ENCODE measurements around the gene CNPY1.
A peak's percentile ranks its signal among the peaks of the same experiment; 100 is the strongest.

CNPY1 gene

GRCh38 chr7:155585951-155586350 is 39.6 kb upstream of the CNPY1 start:
- peaks cover 6% of the 10 kb centered on the region for H3K27me3 ChIP-seq (ENCODE audit: control insufficient read depth, insufficient read depth, low read length)
- no peak overlapping the region for H3K4me3 ChIP-seq (ENCODE audit: low read length)
- no peaks in the 10 kb centered on the region for H3K9me3 ChIP-seq (ENCODE audit: control insufficient read depth, low read length)
- no peaks in the 10 kb centered on the region for H3K36me3 ChIP-seq (ENCODE audit: control insufficient read depth, insufficient read depth, low read length)
- peaks cover 18% of the 10 kb centered on the region for H3K4me1 ChIP-seq (ENCODE audit: control insufficient read depth, insufficient read depth, low read length)
- no peak overlapping the region for H3K9ac ChIP-seq (ENCODE audit: low read length)

GRCh38 chr7:155585532-155585895 is 39.2 kb upstream of the CNPY1 start:
- Histone ChIP-seq H3K4me1 (ENCODE audit: control insufficient read depth, insufficient read depth, low read length) (peaks cover 14% of the 10 kb centered on the region), H3K4me3 (ENCODE audit: low read length) (no peak overlapping the region), H3K9me3 (ENCODE audit: control insufficient read depth, low read length) (no peaks in the 10 kb centered on the region), H3K9ac (ENCODE audit: low read length) (no peak overlapping the region), H3K27me3 (ENCODE audit: control insufficient read depth, insufficient read depth, low read length) (peaks cover 10% of the 10 kb centered on the region), H3K36me3 (ENCODE audit: control insufficient read depth, insufficient read depth, low read length) (no peaks in the 10 kb centered on the region)

GRCh38 chr7:155584763-155585531 is 38.6 kb upstream of the CNPY1 start:
- H3K9ac ChIP-seq (ENCODE audit: low read length) = no peak overlapping the region
- H3K9me3 ChIP-seq (ENCODE audit: control insufficient read depth, low read length) = no peaks in the 10 kb centered on the region
- H3K36me3 ChIP-seq (ENCODE audit: control insufficient read depth, insufficient read depth, low read length) = no peaks in the 10 kb centered on the region
- H3K4me1 ChIP-seq (ENCODE audit: control insufficient read depth, insufficient read depth, low read length) = peaks cover 12% of the 10 kb centered on the region
- H3K4me3 ChIP-seq (ENCODE audit: low read length) = no peak overlapping the region
- H3K27me3 ChIP-seq (ENCODE audit: control insufficient read depth, insufficient read depth, low read length) = peaks cover 16% of the 10 kb centered on the region

GRCh38 chr7:155584261-155584660 is 37.9 kb upstream of the CNPY1 start:
- H3K4me1 ChIP-seq (ENCODE audit: control insufficient read depth, insufficient read depth, low read length) = peaks cover 12% of the 10 kb centered on the region
- no peaks in the 10 kb centered on the region for H3K36me3 ChIP-seq (ENCODE audit: control insufficient read depth, insufficient read depth, low read length)
- peaks cover 19% of the 10 kb centered on the region for H3K27me3 ChIP-seq (ENCODE audit: control insufficient read depth, insufficient read depth, low read length)
- H3K9ac ChIP-seq (ENCODE audit: low read length) = no peak overlapping the region
- no peak overlapping the region for H3K4me3 ChIP-seq (ENCODE audit: low read length)
- no peaks in the 10 kb centered on the region for H3K9me3 ChIP-seq (ENCODE audit: control insufficient read depth, low read length)

- Histone ChIP-seq H3K4me1 (ENCODE audit: control insufficient read depth, insufficient read depth, low read length) (peaks cover 12% of the 10 kb centered on the region), H3K27me3 (ENCODE audit: control insufficient read depth, insufficient read depth, low read length) (peaks cover 19% of the 10 kb centered on the region), H3K36me3 (ENCODE audit: control insufficient read depth, insufficient read depth, low read length) (no peaks in the 10 kb centered on the region), H3K9ac (ENCODE audit: low read length) (no peak overlapping the region), H3K4me3 (ENCODE audit: low read length) (no peak overlapping the region), H3K9me3 (ENCODE audit: control insufficient read depth, low read length) (no peaks in the 10 kb centered on the region)
Observed at GRCh38 chr7:155583636-155584035, 37.3 kb upstream of the CNPY1 start.

- no peak overlapping the region for H3K4me3 ChIP-seq (ENCODE audit: low read length)
- no peaks in the 10 kb centered on the region for H3K36me3 ChIP-seq (ENCODE audit: control insufficient read depth, insufficient read depth, low read length)
- H3K9me3 ChIP-seq (ENCODE audit: control insufficient read depth, low read length) = no peaks in the 10 kb centered on the region
- H3K27me3 ChIP-seq (ENCODE audit: control insufficient read depth, insufficient read depth, low read length) = peaks cover 19% of the 10 kb centered on the region
- peaks cover 15% of the 10 kb centered on the region for H3K4me1 ChIP-seq (ENCODE audit: control insufficient read depth, insufficient read depth, low read length)
- H3K9ac ChIP-seq (ENCODE audit: low read length) = no peak overlapping the region
Observed at GRCh38 chr7:155581954-155582353, 35.6 kb upstream of the CNPY1 start.

- Histone ChIP-seq H3K9me3 (ENCODE audit: control insufficient read depth, low read length) (no peaks in the 10 kb centered on the region), H3K27me3 (ENCODE audit: control insufficient read depth, insufficient read depth, low read length) (peaks cover 19% of the 10 kb centered on the region)
Observed at GRCh38 chr7:155581107-155581830, 34.9 kb upstream of the CNPY1 start.

GRCh38 chr7:155580367-155580766 is 34.0 kb upstream of the CNPY1 start:
- Histone ChIP-seq H3K9me3 (ENCODE audit: control insufficient read depth, low read length) (no peaks in the 10 kb centered on the region), H3K4me1 (ENCODE audit: control insufficient read depth, insufficient read depth, low read length) (peaks cover 22% of the 10 kb centered on the region), H3K4me3 (ENCODE audit: low read length) (no peak overlapping the region), H3K27me3 (ENCODE audit: control insufficient read depth, insufficient read depth, low read length) (peaks cover 19% of the 10 kb centered on the region), H3K36me3 (ENCODE audit: control insufficient read depth, insufficient read depth, low read length) (no peaks in the 10 kb centered on the region), H3K9ac (ENCODE audit: low read length) (no peak overlapping the region)

More at GRCh38 chr7:155581107-155581830, 34.9 kb upstream of the CNPY1 start:
- peaks cover 18% of the 10 kb centered on the region for H3K4me1 ChIP-seq (ENCODE audit: control insufficient read depth, insufficient read depth, low read length)
- no peak overlapping the region for H3K9ac ChIP-seq (ENCODE audit: low read length)
- no peaks in the 10 kb centered on the region for H3K36me3 ChIP-seq (ENCODE audit: control insufficient read depth, insufficient read depth, low read length)
- no peak overlapping the region for H3K4me3 ChIP-seq (ENCODE audit: low read length)

- peaks cover 19% of the 10 kb centered on the region for H3K27me3 ChIP-seq (ENCODE audit: control insufficient read depth, insufficient read depth, low read length)
- H3K9me3 ChIP-seq (ENCODE audit: control insufficient read depth, low read length) = no peaks in the 10 kb centered on the region
- H3K4me1 ChIP-seq (ENCODE audit: control insufficient read depth, insufficient read depth, low read length) = peaks cover 14% of the 10 kb centered on the region
- H3K36me3 ChIP-seq (ENCODE audit: control insufficient read depth, insufficient read depth, low read length) = no peaks in the 10 kb centered on the region
- no peak overlapping the region for H3K4me3 ChIP-seq (ENCODE audit: low read length)
- H3K9ac ChIP-seq (ENCODE audit: low read length) = no peak overlapping the region
Observed at GRCh38 chr7:155579565-155579964, 33.2 kb upstream of the CNPY1 start.

- H3K4me3 ChIP-seq (ENCODE audit: low read length) = no peak overlapping the region
- no peaks in the 10 kb centered on the region for H3K36me3 ChIP-seq (ENCODE audit: control insufficient read depth, insufficient read depth, low read length)
- H3K4me1 ChIP-seq (ENCODE audit: control insufficient read depth, insufficient read depth, low read length) = peaks cover 12% of the 10 kb centered on the region
- peaks cover 12% of the 10 kb centered on the region for H3K27me3 ChIP-seq (ENCODE audit: control insufficient read depth, insufficient read depth, low read length)
- no peak overlapping the region for H3K9ac ChIP-seq (ENCODE audit: low read length)
- no peaks in the 10 kb centered on the region for H3K9me3 ChIP-seq (ENCODE audit: control insufficient read depth, low read length)
Observed at GRCh38 chr7:155578016-155578415, 31.7 kb upstream of the CNPY1 start.

- Histone ChIP-seq H3K36me3 (ENCODE audit: control insufficient read depth, insufficient read depth, low read length) (no peaks in the 10 kb centered on the region), H3K27me3 (ENCODE audit: control insufficient read depth, insufficient read depth, low read length) (peaks cover 12% of the 10 kb centered on the region), H3K9me3 (ENCODE audit: control insufficient read depth, low read length) (no peaks in the 10 kb centered on the region), H3K4me3 (ENCODE audit: low read length) (no peak overlapping the region), H3K4me1 (ENCODE audit: control insufficient read depth, insufficient read depth, low read length) (peaks cover 12% of the 10 kb centered on the region), H3K9ac (ENCODE audit: low read length) (no peak overlapping the region)
Observed at GRCh38 chr7:155577509-155577905, 31.1 kb upstream of the CNPY1 start.

- Histone ChIP-seq H3K27me3 (ENCODE audit: control insufficient read depth, insufficient read depth, low read length) (peaks cover 12% of the 10 kb centered on the region), H3K9ac (ENCODE audit: low read length) (peak overlapping the region; percentile 54), H3K4me3 (ENCODE audit: low read length) (no peak overlapping the region), H3K9me3 (ENCODE audit: control insufficient read depth, low read length) (no peaks in the 10 kb centered on the region), H3K36me3 (ENCODE audit: control insufficient read depth, insufficient read depth, low read length) (no peaks in the 10 kb centered on the region), H3K4me1 (ENCODE audit: control insufficient read depth, insufficient read depth, low read length) (peaks cover 12% of the 10 kb centered on the region)
Observed at GRCh38 chr7:155576900-155577508, 30.6 kb upstream of the CNPY1 start.

All from mucosa of stomach (tissue), 1 donor.